Activated naive CD8-positive, alpha-beta T cell treated with anti-CD3 and anti-CD28 coated beads, Interleukin-2, amount 10 ng/mL, durations not matched to agents 7 days and 5 days (primary cell): ENCODE data around the gene SLC6A16. TPM values are rescaled to one million over a fixed set of nuclear protein-coding genes. Genes with fewer than 3 reads are reported as not detected.
"Not testable (repeated sequence)": the region's sequence is repeated elsewhere in the genome, so short reads cannot be mapped to it uniquely, and the experiment has no call there.

Experiments used
- ATAC-seq: fragments of 150-1000 bp; cut with Tn5 transposase; one replicate; pipeline ENCODE4 v1.10.0; 2021; ENCODE audit warnings: low read depth, moderate library complexity
- POLR2A ChIA-PET: fragments of 350-600 bp; sonication (Branson Sonifier 250); formaldehyde crosslinking; loops from one replicate; lab custom pipeline; 2021; ENCODE audit warnings: antibody characterized with exemption; lab: Charles Lee
- DNase-seq: peaks from one replicate; pipeline ENCODE4 v3.0.0; 2021
- H3K27ac Mint-ChIP-seq: one replicate; pipeline ENCODE4 v1.8.0; 2022; ENCODE audit warnings: mild to moderate bottlenecking, mixed read lengths
- H3K27me3 Mint-ChIP-seq: one replicate; pipeline ENCODE4 v1.8.0; 2022; ENCODE audit warnings: mild to moderate bottlenecking, moderate library complexity, mixed read lengths
- H3K36me3 Mint-ChIP-seq: one replicate; pipeline ENCODE4 v1.8.0; 2021; ENCODE audit warnings: mild to moderate bottlenecking, mixed read lengths
- H3K4me1 Mint-ChIP-seq: one replicate; pipeline ENCODE4 v1.8.0; 2021; ENCODE audit warnings: mixed read lengths
- H3K4me3 Mint-ChIP-seq: one replicate; pipeline ENCODE4 v1.8.0; 2022; ENCODE audit warnings: mild to moderate bottlenecking, moderate library complexity, mixed read lengths
- H3K9me3 Mint-ChIP-seq: one replicate; pipeline ENCODE4 v1.8.0; 2021; ENCODE audit warnings: mixed read lengths
- total RNA-seq, 2 experiments: library from RNA; stranded (reverse); gene quantifications; one replicate each; pipeline ENCODE4 v1.2.3, GENCODE V29; 2021

SLC6A16 gene
- total RNA-seq, 2 experiments from 2014 or later: 3.7 to 5.1 TPM

DNA sequence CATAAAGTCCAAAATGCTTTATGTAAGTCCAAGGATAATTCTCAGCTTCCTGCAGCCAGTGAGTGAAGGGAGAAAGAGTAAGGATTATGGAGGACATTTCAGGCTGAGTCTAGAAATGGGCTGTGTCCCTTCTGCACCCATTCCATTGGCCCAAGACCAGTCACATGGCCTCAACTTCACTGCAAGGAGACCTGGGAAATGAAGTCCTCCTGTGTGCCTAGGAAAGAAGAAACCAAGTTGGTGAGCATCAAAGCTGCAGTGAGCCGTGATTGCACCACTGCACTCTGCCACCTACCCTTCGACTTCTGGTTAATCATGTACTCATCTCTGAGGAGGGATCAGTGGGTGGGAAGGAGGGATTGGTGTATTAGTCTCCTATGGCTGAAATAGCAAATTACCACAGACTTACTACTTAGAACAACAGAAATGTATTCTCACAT, 6.6 kb upstream of the SLC6A16 start:
- H3K4me3 Mint-ChIP-seq: peak overlapping the region; percentile 44
- POLR2A ChIA-PET: interaction anchor here (1.0 to 1.3 kb wide), 3 partner anchors 9 to 164 kb away, joined by 3 to 4 read pairs (median 3); partner anchors contain the start of genes PIH1D1 and RPS11
- H3K36me3 Mint-ChIP-seq: peaks cover 22% of the 10 kb centered on the region
- H3K4me1 Mint-ChIP-seq: peaks cover 51% of the 10 kb centered on the region
- H3K9me3 Mint-ChIP-seq: no peaks in the 10 kb centered on the region
- DNase-seq (peak; percentile 41), ATAC-seq (peak; percentile 69)
- no peaks in the 10 kb centered on the region for H3K27me3 Mint-ChIP-seq
- H3K27ac Mint-ChIP-seq: peak overlapping the region; percentile 68

DNA sequence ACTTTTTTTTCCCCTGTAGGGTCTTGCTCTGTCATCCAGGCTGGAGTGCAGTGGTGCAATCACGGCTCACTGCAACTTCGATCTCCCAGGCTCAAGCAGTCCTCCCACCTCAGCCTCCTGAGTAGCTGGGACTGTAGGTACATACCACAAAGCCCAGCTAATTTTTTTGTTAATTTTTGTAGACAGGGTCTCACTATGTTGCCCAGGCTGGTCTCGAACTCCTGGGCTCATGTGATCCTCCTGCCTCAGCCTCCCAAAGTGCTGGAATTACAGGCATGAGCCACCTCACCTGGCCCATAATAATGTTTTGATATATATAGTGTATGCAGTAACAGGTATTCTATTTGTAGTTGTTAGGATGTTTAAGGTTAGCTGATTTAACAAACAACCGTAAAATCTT, 6.2 kb upstream of the SLC6A16 start:
- POLR2A ChIA-PET: interaction anchor here (1.0 to 1.3 kb wide), 3 partner anchors 9 to 165 kb away, joined by 3 to 4 read pairs (median 3); partner anchors contain the start of genes PIH1D1 and RPS11
- H3K36me3 Mint-ChIP-seq: peaks cover 20% of the 10 kb centered on the region

DNA sequence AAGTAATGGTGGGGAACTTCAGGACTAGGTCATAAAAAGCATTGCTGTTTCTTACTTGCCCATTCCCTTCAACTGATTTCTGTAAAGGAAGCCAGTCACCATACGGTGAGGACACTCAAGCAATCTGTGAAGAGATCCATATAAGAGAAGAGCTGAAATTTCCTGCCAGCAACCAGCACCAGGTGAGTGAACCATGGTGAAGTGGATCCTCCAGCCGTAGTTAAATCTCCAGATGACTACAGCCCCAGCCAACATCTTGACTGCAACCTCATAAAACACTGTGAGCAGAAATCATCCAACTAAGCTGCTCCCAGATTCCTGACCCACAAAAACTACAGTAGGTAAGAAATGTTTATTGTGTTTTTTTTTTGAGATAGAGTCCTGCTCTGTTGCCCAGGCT, 3.8 kb upstream of the SLC6A16 start:
- H3K9me3 Mint-ChIP-seq: no peaks in the 10 kb centered on the region
- no peak overlapping the region for H3K4me3 Mint-ChIP-seq
- no peak overlapping the region for H3K27ac Mint-ChIP-seq
- DNase-seq: no peak
- H3K4me1 Mint-ChIP-seq: peaks cover 44% of the 10 kb centered on the region
- H3K27me3 Mint-ChIP-seq: no peaks in the 10 kb centered on the region
- POLR2A ChIA-PET: no interaction called here
- peaks cover 22% of the 10 kb centered on the region for H3K36me3 Mint-ChIP-seq
- no peak for ATAC-seq

More for the DNA sequence above, 6.2 kb upstream of the SLC6A16 start:
- Mint-ChIP-seq H3K4me3 (peak overlapping the region; percentile 44), H3K27ac (peak overlapping the region; percentile 68), H3K4me1 (peaks cover 49% of the 10 kb centered on the region)
- DNase-seq: peak; percentile 19
- ATAC-seq, H3K9me3 Mint-ChIP-seq, H3K27me3 Mint-ChIP-seq: not testable (repeated sequence)

- peaks cover 38% of the 10 kb centered on the region for H3K4me1 Mint-ChIP-seq
- ATAC-seq: peak; percentile 29
These were observed 3.0 kb upstream of the SLC6A16 start for GRCh38 chr19:49327878-49328544.

DNA sequence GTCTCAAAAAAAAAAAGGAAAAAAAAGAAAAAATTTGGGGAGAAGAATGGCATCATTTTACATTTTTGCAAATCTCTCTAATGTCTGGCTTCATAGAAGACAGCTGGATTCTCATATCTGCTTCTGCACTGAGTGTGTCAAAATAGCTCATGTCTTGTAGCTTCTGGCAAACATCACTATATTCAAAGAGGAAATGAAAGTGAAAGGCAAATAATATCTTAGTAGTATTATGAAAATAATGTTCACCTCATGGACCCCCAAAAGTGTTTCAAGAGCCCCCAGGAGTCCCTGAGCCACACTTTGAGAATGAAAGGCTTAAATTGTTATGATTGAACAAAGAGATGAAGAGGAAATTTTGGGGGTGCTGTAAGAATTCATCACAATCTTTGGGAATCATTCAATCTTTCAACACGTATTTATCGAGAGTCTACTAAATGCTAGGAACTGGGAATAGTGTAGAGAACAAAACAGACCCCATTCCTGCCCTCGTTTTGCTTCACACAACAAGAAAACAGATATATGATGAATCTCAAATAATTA, 1.2 kb upstream of the SLC6A16 start:
- peak; percentile 63 for ATAC-seq
- POLR2A ChIA-PET: no interaction called here

More at GRCh38 chr19:49327878-49328544, 3.0 kb upstream of the SLC6A16 start:
- Mint-ChIP-seq H3K36me3 (peaks cover 27% of the 10 kb centered on the region), H3K4me3 (no peak overlapping the region), H3K27me3 (no peaks in the 10 kb centered on the region), H3K27ac (peak overlapping the region; percentile 48), H3K9me3 (peaks cover 2% of the 10 kb centered on the region)
- DNase-seq: no peak
- POLR2A ChIA-PET: no interaction called here

DNA sequence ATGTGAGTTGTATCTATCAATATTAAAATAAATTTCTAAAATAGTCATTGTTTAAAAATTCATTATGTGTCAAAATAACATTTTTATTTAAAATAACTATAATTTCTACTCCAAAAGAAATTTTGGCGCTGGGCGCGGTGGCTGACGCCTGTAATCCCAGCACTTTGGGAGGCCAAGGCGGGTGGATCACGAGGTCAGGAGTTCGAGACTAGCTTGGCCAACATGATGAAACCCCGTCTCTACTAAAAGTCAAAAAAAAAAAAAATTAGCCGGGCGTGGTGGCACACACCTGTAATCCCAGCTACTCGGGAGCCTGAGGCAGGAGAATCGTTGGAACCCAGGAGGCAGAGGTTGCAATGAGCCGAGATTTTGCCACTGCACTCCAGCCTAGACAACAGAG, 765 bp upstream of the SLC6A16 start:
- H3K4me3 Mint-ChIP-seq, H3K9me3 Mint-ChIP-seq, H3K27me3 Mint-ChIP-seq, POLR2A ChIA-PET, ATAC-seq, DNase-seq, H3K27ac Mint-ChIP-seq: not testable (repeated sequence)
- peaks cover 24% of the 10 kb centered on the region for H3K4me1 Mint-ChIP-seq
- peaks cover 35% of the 10 kb centered on the region for H3K36me3 Mint-ChIP-seq

More for the DNA sequence above, 1.2 kb upstream of the SLC6A16 start:
- Mint-ChIP-seq H3K9me3 (peaks cover 5% of the 10 kb centered on the region), H3K27me3 (no peaks in the 10 kb centered on the region), H3K36me3 (peaks cover 34% of the 10 kb centered on the region), H3K4me1 (peaks cover 24% of the 10 kb centered on the region), H3K4me3 (peak overlapping the region; percentile 25), H3K27ac (peak overlapping the region; percentile 16)
- no peak for DNase-seq

GRCh38 chr19:49318296-49318695, 6.7 kb downstream of the SLC6A16 start:
- POLR2A ChIA-PET: no interaction called here
- DNase-seq: no peak
- H3K4me1 Mint-ChIP-seq: peaks cover 9% of the 10 kb centered on the region
- no peak overlapping the region for H3K27ac Mint-ChIP-seq
- no peaks in the 10 kb centered on the region for H3K27me3 Mint-ChIP-seq
- no peak for ATAC-seq
- no peak overlapping the region for H3K4me3 Mint-ChIP-seq
- peaks cover 14% of the 10 kb centered on the region for H3K9me3 Mint-ChIP-seq
- H3K36me3 Mint-ChIP-seq: peaks cover 46% of the 10 kb centered on the region

GRCh38 chr19:49316284-49316683, 8.7 kb downstream of the SLC6A16 start:
- Mint-ChIP-seq H3K9me3 (peaks cover 10% of the 10 kb centered on the region), H3K27me3 (no peaks in the 10 kb centered on the region), H3K4me1 (peaks cover 13% of the 10 kb centered on the region), H3K4me3 (no peak overlapping the region), H3K27ac (no peak overlapping the region), H3K36me3 (peaks cover 39% of the 10 kb centered on the region)
- POLR2A ChIA-PET: no interaction called here
- ATAC-seq (no peak), DNase-seq (no peak)

DNA sequence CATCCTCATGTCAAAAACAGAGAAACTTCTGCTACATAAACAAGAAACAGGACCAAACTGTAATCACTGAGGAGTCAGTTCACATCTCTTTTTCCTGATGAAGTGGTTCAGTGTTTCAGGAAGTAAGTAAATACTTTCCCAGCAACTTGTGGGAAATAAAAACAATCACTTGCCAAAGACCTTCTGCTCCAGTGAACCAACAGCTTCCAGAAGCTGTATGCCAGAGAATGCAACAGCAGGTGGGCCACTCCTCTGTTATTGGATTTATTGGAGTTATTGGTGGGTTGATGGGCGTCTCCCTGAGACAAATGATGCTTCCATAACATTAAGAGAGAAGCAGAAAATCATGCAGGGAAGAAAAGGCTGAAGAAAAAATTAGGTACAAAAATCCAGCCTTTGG, 9.9 kb downstream of the SLC6A16 start:
- no peak overlapping the region for H3K4me3 Mint-ChIP-seq
- ATAC-seq: no peak
- peaks cover 32% of the 10 kb centered on the region for H3K36me3 Mint-ChIP-seq
- H3K9me3 Mint-ChIP-seq: peaks cover 10% of the 10 kb centered on the region
- no peaks in the 10 kb centered on the region for H3K27me3 Mint-ChIP-seq
- H3K27ac Mint-ChIP-seq: no peak overlapping the region
- peaks cover 13% of the 10 kb centered on the region for H3K4me1 Mint-ChIP-seq
- no peak for DNase-seq
- POLR2A ChIA-PET: no interaction called here

- DNase-seq (no peak), ATAC-seq (no peak)
- H3K27me3 Mint-ChIP-seq: no peaks in the 10 kb centered on the region
- H3K9me3 Mint-ChIP-seq: no peaks in the 10 kb centered on the region
- H3K36me3 Mint-ChIP-seq: peaks cover 9% of the 10 kb centered on the region
- peaks cover 4% of the 10 kb centered on the region for H3K4me1 Mint-ChIP-seq
- no peak overlapping the region for H3K4me3 Mint-ChIP-seq
- H3K27ac Mint-ChIP-seq: no peak overlapping the region
- POLR2A ChIA-PET: no interaction called here
These were observed 15.9 kb downstream of the SLC6A16 start for GRCh38 chr19:49309087-49309486.

GRCh38 chr19:49306734-49307133, 18.3 kb downstream of the SLC6A16 start:
- H3K9me3 Mint-ChIP-seq, H3K4me1 Mint-ChIP-seq, H3K4me3 Mint-ChIP-seq, H3K27ac Mint-ChIP-seq, H3K36me3 Mint-ChIP-seq, POLR2A ChIA-PET, DNase-seq, ATAC-seq, H3K27me3 Mint-ChIP-seq: not testable (repeated sequence)

GRCh38 chr19:49301866-49302252, 23.1 kb downstream of the SLC6A16 start:
- POLR2A ChIA-PET: no interaction called here
- no peak for ATAC-seq
- no peaks in the 10 kb centered on the region for H3K36me3 Mint-ChIP-seq
- H3K27ac Mint-ChIP-seq: no peak overlapping the region
- peaks cover 4% of the 10 kb centered on the region for H3K27me3 Mint-ChIP-seq
- no peak for DNase-seq
- H3K4me3 Mint-ChIP-seq: no peak overlapping the region
- H3K4me1 Mint-ChIP-seq: no peaks in the 10 kb centered on the region
- H3K9me3 Mint-ChIP-seq: no peaks in the 10 kb centered on the region

GRCh38 chr19:49301165-49301865, 23.7 kb downstream of the SLC6A16 start:
- DNase-seq (peak; percentile 86), ATAC-seq (peak; percentile 100)
- Mint-ChIP-seq H3K27ac (no peak overlapping the region), H3K4me1 (no peaks in the 10 kb centered on the region), H3K9me3 (no peaks in the 10 kb centered on the region), H3K36me3 (no peaks in the 10 kb centered on the region), H3K4me3 (no peak overlapping the region), H3K27me3 (peaks cover 4% of the 10 kb centered on the region)
- POLR2A ChIA-PET: no interaction called here
